ENCODE measurements around the gene KLHL17. TPM values are rescaled to one million over a fixed set of nuclear protein-coding genes. Genes with fewer than 3 reads are reported as not detected.
"Not testable (repeated sequence)": the region's sequence is repeated elsewhere in the genome, so short reads cannot be mapped to it uniquely, and the experiment has no call there.

KLHL17 gene
- total RNA-seq, 3 donors from 2014 or later = 9.0 to 14.7 (median 11.0) TPM

DNA sequence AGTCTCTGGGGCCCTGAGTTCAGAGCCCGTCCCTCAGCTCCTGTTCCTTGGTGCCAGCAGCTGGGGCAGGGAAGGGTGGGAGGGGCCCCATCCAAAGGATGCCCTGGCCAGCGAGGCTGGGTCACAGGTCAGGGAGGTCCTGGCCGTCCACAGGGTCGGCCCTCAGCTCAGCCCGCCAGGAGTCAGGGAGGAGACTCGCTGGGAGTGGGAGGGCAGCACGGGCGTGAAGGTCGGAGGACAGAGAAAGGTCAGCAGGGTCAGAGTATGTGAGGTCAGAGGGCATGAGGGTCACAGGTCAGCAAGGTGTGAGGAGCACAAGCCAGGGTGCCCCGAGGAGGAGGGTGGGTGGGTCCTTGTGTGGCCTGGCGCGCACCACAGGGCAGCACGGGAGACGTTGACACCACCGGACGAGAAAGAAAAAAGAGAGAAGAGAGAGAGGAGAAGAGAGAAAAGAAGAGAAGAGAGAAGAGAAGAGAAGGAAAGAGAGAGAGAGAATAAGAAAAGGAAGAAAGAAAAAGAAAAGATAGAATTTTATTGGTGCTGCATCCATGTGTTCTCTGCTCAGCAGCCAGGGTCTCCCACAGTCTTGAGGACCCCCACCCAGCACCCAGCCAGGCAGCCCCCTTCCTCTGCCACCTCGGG is 14.4 kb downstream of the KLHL17 start:
- TF ChIP-seq, protein P1, sequence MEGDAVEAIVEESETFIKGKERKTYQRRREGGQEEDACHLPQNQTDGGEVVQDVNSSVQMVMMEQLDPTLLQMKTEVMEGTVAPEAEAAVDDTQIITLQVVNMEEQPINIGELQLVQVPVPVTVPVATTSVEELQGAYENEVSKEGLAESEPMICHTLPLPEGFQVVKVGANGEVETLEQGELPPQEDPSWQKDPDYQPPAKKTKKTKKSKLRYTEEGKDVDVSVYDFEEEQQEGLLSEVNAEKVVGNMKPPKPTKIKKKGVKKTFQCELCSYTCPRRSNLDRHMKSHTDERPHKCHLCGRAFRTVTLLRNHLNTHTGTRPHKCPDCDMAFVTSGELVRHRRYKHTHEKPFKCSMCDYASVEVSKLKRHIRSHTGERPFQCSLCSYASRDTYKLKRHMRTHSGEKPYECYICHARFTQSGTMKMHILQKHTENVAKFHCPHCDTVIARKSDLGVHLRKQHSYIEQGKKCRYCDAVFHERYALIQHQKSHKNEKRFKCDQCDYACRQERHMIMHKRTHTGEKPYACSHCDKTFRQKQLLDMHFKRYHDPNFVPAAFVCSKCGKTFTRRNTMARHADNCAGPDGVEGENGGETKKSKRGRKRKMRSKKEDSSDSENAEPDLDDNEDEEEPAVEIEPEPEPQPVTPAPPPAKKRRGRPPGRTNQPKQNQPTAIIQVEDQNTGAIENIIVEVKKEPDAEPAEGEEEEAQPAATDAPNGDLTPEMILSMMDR (IDR thresholded peaks at IDR 0.05) = no peak
- Histone ChIP-seq H3K9me3 (no peaks in the 10 kb centered on the region), H3K4me1 (ENCODE audit: low read depth) (peaks cover 5% of the 10 kb centered on the region), H3K4me3 (no peak overlapping the region), H3K36me3 (ENCODE audit: low read depth) (no peaks in the 10 kb centered on the region)
- DNase-seq (peak in 1 of 3 donors; percentile 21), ATAC-seq (no peak)
- intact Hi-C loops (cut with DNase I, micrococcal nuclease) = no loop called here

DNA sequence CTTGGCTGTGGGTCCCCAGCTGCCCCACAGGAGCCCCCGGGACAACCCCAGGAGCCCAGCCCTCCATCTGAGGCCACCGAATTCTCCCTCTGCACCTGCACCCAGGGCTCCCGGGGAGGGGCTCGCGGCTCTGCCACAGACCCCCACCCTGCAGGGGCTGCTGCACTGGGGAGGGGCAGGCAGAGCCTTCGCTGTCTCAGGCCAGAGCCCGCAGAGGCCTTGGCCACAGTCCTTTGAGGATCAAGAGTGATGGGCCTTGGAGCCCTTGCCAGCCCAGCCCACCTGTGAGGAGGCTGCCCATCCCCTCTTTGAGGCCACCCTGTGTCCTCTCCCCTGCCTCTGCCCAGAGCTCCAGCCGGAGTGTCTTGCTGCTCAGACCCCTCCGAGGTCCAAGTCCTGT is 15.0 kb downstream of the KLHL17 start:
- intact Hi-C loops (cut with DNase I, micrococcal nuclease) = no loop called here
- TF ChIP-seq, protein P1 (IDR thresholded peaks at IDR 0.05) = no peak
- Histone ChIP-seq H3K4me3 (no peak overlapping the region), H3K36me3 (ENCODE audit: low read depth) (no peaks in the 10 kb centered on the region), H3K9me3 (no peaks in the 10 kb centered on the region), H3K4me1 (ENCODE audit: low read depth) (peaks cover 5% of the 10 kb centered on the region)
- ATAC-seq = no peak
- peak in 1 of 3 donors; percentile 27 for DNase-seq

DNA sequence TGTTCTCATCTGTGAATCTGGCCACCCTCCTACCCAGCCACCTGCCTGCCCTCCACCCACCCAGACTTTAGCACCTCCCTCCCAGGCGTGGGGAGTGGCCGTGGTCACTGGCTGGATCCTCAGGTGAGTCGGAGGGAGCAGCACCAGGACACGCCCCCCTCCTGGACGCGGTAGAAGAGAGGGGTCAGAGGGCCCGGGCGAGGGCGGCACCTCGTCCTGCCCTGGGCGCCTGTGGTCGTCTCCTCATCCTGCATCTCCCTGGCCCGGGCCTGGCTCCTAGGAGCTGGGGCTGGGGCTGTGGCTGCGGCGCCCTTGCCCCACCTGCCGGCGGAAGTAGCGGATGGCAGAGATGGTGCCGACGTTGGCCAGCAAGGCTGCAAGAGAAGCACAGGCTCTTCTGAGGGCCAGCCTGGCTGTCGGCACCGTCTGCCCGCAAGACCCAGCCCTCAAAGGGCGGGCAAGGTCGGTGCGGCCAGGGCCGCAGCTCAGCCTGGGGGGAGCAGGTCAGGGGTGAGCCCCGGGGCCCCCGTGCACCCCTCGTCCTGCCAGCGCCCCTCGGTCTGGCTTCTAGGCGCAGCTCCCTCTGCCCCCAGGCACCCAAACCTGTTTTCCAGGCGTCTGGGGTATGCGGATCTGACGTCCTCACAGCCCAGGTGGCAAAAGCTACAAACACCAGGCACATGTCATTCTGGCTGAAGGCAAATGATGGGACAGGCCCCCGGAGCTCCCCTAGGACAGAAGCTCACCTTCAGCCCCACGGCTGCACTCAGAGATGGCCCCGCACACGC is 15.7 kb downstream of the KLHL17 start:
- DNase-seq (peak; percentile 70 to 85 (median 74)), ATAC-seq (peak; percentile 87)
- H3K36me3 ChIP-seq (ENCODE audit: low read depth) = no peaks in the 10 kb centered on the region
- TF ChIP-seq, protein P1 (IDR thresholded peaks at IDR 0.05) = peak; percentile 44
- peaks cover 5% of the 10 kb centered on the region for H3K4me1 ChIP-seq (ENCODE audit: low read depth)
- H3K9me3 ChIP-seq = no peaks in the 10 kb centered on the region
- intact Hi-C loops (cut with DNase I, micrococcal nuclease) = no loop called here
- H3K4me3 ChIP-seq = no peak overlapping the region

DNA sequence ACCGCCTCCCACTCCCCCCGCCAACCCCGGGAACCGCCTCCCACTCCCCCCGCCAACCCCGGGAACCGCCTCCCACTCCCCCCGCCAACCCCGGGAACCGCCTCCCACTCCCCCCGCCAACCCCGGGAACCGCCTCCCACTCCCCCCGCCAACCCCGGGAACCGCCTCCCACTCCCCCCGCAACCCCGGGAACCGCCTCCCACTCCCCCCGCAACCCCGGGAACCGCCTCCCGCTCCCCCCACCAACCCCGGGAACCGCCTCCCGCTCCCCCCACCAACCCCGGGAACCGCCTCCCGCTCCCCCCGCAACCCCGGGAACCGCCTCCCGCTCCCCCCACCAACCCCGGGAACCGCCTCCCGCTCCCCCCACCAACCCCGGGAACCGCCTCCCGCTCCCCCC is 16.4 kb downstream of the KLHL17 start:
- H3K4me3 ChIP-seq; H3K9me3 ChIP-seq; intact Hi-C loops (cut with DNase I, micrococcal nuclease); H3K4me1 ChIP-seq (ENCODE audit: low read depth); ATAC-seq; H3K36me3 ChIP-seq (ENCODE audit: low read depth): not testable (repeated sequence)
- DNase-seq = peak in 1 of 3 donors; percentile 61

DNA sequence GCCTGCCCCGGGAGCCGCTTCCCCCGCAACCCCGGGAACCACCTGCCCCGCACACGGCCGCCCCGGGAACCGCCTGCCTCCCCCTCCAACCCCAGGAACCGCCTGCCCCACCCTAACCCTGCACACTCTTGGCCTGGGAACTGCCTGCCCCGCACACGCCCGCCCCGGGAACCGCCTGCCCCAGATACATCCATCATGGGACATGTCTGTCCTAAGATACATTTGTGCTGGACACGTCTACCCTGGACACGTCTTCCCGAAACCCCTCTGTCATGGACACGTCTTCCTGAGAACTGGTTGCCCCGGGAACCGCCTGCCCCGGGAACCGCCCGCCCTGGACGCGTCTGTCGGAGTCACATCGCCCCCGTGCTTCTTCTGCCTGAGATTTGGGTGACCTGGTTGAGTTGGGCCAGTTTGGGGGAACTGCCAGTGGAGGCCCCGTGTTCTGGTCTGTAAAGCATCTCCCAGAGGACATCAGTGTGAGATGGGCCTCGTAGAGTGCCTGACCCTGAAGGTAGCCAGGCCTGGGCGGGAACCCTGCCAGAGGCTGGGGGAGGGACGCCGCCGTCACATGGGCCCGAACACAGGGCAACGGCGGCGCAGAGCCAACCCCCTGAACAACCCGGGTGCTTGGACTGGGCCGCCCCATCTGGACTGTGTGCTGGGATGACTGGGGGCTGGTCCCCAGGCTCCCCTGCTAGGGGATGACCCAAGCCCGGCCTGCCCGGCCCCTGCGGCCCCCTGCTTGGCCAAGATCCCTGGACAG is 17.9 kb downstream of the KLHL17 start:
- H3K9me3 ChIP-seq = no peaks in the 10 kb centered on the region
- TF ChIP-seq, protein P1 (IDR thresholded peaks at IDR 0.05) = no peak
- no peak overlapping the region for H3K4me3 ChIP-seq
- H3K36me3 ChIP-seq (ENCODE audit: low read depth) = no peaks in the 10 kb centered on the region
- ATAC-seq = no peak
- H3K4me1 ChIP-seq (ENCODE audit: low read depth) = peaks cover 5% of the 10 kb centered on the region
- intact Hi-C loops (cut with DNase I, micrococcal nuclease) = no loop called here
- DNase-seq = peak in 1 of 3 donors; percentile 20

Measured in mucosa of descending colon (tissue), 3 donors.